Smooth muscle cell (in vitro differentiated cells): Measurements from ENCODE around the gene GPC1. TPM values are rescaled to one million over a fixed set of nuclear protein-coding genes. Genes with fewer than 3 reads are reported as not detected.

ENCODE experiments used
- DNase-seq: peaks from one replicate; lab custom pipeline; 2025; ENCODE audit not compliant: unreplicated experiment; lab: John Stamatoyannopoulos, UW
- H2AFZ ChIP-seq: fragments of 200-600 bp; sonication (generic); 2 replicates; pipeline ENCODE4 v1.6.0; 2016; ENCODE audit warnings: antibody characterized with exemption, low read depth, mild to moderate bottlenecking
- H3F3A ChIP-seq: fragments of 200-600 bp; sonication (generic); 2 replicates; pipeline ENCODE4 v1.6.0; 2017; ENCODE audit warnings: antibody characterized with exemption, low read depth
- H3K27ac ChIP-seq: fragments of 200-600 bp; sonication (generic); 2 replicates; pipeline ENCODE4 v1.5.1; 2016; ENCODE audit warnings: low read depth, mild to moderate bottlenecking
- H3K27me3 ChIP-seq: fragments of 200-600 bp; sonication (generic); 2 replicates; pipeline ENCODE4 v1.6.1; 2016; ENCODE audit warnings: low read depth, mild to moderate bottlenecking
- H3K36me3 ChIP-seq: fragments of 200-600 bp; sonication (generic); 2 replicates; pipeline ENCODE4 v1.5.1; 2016; ENCODE audit warnings: low read depth
- H3K4me1 ChIP-seq: fragments of 200-600 bp; sonication (generic); 2 replicates; pipeline ENCODE4 v1.5.1; 2016; ENCODE audit warnings: low read depth
- H3K4me2 ChIP-seq: fragments of 200-600 bp; sonication (generic); 2 replicates; pipeline ENCODE4 v1.6.0; 2016; ENCODE audit warnings: mild to moderate bottlenecking
- H3K4me3 ChIP-seq: fragments of 200-600 bp; sonication (generic); 2 replicates; pipeline ENCODE4 v1.5.1; 2016; ENCODE audit warnings: mild to moderate bottlenecking
- H3K79me2 ChIP-seq: fragments of 200-600 bp; sonication (generic); 2 replicates; pipeline ENCODE4 v1.6.0; 2016; ENCODE audit warnings: low read depth, mild to moderate bottlenecking
- H3K9ac ChIP-seq: fragments of 200-600 bp; sonication (generic); 2 replicates; pipeline ENCODE4 v1.6.0; 2016; ENCODE audit warnings: low read depth
- H3K9me3 ChIP-seq: fragments of 200-600 bp; sonication (generic); replicated peaks from 2 replicates; pipeline ENCODE4 v1.5.1; 2016; ENCODE audit warnings: low read depth
- H4K20me1 ChIP-seq: fragments of 200-600 bp; sonication (generic); 2 replicates; pipeline ENCODE4 v1.6.0; 2016; ENCODE audit warnings: low read depth
- WGBS: methylation state at CpG from one replicate; pipeline ENCODE4 v1.1.7; 2016; ENCODE audit warnings: low lambda C conversion rate; 5-methylcytosine and 5-hydroxymethylcytosine counted together
- polyA plus RNA-seq: library from polyadenylated mRNA; unstranded; fragments of >200 nt; fragmentation: Nextera tagmentation; extraction: Ambion mirVana; gene quantifications from 2 replicates; pipeline ENCODE4 v1.2.1, GENCODE V29; 2016
- total RNA-seq: library from RNA; depleted of rRNA; stranded (reverse); fragments of >200 nt; gene quantifications from 2 replicates; pipeline ENCODE4 v1.2.3, GENCODE V29; 2014
- TF ChIP-seq, protein P1 (sequence below): fragments of 200-600 bp; sonication (generic); IDR thresholded peaks from 2 replicates; pipeline ENCODE4 v1.5.1; 2017; ENCODE audit warnings: borderline replicate concordance, mild to moderate bottlenecking, antibody characterized with exemption; ENCODE audit not compliant: insufficient read depth, poor library complexity, severe bottlenecking

Gene GPC1
- total and polyA plus RNA-seq, 2 experiments from 2014 or later = 88.9 to 221 TPM

DNA sequence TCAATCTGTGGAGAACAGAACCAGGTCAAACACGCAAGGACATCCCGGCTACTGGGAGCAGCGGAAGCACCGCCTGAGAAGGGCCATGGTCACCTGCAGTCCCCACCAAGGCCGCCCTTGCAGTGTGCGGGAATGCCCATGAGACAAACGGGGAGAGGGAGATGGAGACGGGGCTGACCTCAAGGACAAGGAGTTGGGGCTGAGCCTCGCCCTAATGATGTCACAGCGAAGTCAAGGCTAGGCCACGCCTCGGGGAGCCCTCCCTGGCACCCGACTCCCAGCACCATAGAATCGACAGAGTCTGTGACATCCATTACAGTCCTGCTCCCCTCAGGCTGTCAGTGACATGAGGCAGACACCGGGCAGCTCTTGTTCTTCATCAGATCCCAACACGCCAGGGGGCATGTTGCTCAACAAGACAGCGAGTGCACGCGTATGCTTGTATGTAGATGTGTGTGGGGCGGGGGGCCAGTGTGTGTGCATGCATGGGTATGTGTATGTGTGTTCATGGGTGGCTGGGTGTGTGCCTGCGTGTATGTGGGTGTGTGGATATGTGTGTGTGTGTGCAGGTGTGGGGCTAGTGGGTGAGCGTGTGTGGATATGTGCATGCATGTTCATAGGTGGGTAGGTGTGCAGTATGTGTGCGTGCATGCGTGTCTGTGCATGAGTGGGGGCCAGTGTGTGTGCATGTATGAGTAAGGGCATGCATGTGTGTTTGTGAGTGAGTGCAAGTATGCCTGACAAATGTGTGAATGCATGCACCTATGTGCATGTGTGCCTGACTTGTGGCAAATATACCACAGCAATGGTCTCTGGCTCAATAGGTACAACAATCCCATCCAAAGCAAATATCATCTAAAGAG is 65.3 kb downstream of the GPC1 start:
- H3K4me2 ChIP-seq = no peak overlapping the region
- no peak overlapping the region for H2AFZ ChIP-seq
- H3K27ac ChIP-seq = no peak overlapping the region
- WGBS = 95% methylated on average over 24 of the region's 24 CpGs
- no peaks in the 10 kb centered on the region for H3K9me3 ChIP-seq
- H3K4me1 ChIP-seq = no peaks in the 10 kb centered on the region
- H4K20me1 ChIP-seq = no peaks in the 10 kb centered on the region
- no peak for DNase-seq
- no peaks in the 10 kb centered on the region for H3K36me3 ChIP-seq
- no peak overlapping the region for H3K9ac ChIP-seq
- H3F3A ChIP-seq = no peaks in the 10 kb centered on the region
- H3K27me3 ChIP-seq = no peaks in the 10 kb centered on the region
- TF ChIP-seq, protein P1, sequence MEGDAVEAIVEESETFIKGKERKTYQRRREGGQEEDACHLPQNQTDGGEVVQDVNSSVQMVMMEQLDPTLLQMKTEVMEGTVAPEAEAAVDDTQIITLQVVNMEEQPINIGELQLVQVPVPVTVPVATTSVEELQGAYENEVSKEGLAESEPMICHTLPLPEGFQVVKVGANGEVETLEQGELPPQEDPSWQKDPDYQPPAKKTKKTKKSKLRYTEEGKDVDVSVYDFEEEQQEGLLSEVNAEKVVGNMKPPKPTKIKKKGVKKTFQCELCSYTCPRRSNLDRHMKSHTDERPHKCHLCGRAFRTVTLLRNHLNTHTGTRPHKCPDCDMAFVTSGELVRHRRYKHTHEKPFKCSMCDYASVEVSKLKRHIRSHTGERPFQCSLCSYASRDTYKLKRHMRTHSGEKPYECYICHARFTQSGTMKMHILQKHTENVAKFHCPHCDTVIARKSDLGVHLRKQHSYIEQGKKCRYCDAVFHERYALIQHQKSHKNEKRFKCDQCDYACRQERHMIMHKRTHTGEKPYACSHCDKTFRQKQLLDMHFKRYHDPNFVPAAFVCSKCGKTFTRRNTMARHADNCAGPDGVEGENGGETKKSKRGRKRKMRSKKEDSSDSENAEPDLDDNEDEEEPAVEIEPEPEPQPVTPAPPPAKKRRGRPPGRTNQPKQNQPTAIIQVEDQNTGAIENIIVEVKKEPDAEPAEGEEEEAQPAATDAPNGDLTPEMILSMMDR = no peak
- H3K4me3 ChIP-seq = no peak overlapping the region
- no peaks in the 10 kb centered on the region for H3K79me2 ChIP-seq

DNA sequence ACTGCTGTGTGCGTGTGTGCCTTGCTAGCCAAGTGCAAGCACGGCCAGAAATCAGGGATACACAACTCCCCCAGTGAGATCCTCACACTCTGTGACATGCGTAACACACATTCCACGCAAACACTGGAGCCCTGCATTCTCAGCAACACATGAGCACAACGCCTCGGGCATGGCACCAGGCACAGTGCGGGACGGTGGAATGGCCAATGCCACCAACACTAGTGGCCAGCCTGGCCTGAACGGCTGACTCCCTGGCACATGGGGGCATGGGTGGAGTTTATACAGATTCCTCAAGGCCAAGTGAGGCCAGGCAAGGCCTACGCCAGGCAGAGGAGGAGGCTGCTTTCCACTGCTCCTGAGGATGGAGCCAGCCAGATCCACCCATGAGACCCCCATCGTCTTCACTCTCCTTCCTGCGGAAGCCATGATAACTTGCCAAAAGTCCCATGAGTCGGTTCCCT is 66.1 kb downstream of the GPC1 start:
- Histone ChIP-seq H3K9me3 (no peaks in the 10 kb centered on the region), H3K4me2 (no peak overlapping the region), H3F3A (no peaks in the 10 kb centered on the region), H3K27ac (no peak overlapping the region), H2AFZ (no peak overlapping the region), H3K36me3 (no peaks in the 10 kb centered on the region), H3K4me3 (no peak overlapping the region), H3K9ac (no peak overlapping the region), H3K79me2 (no peaks in the 10 kb centered on the region), H3K4me1 (no peaks in the 10 kb centered on the region), H4K20me1 (no peaks in the 10 kb centered on the region), H3K27me3 (no peaks in the 10 kb centered on the region)
- TF ChIP-seq, protein P1 = no peak
- no peak for DNase-seq
- 90% methylated on average over 13 of the region's 13 CpGs for WGBS

DNA sequence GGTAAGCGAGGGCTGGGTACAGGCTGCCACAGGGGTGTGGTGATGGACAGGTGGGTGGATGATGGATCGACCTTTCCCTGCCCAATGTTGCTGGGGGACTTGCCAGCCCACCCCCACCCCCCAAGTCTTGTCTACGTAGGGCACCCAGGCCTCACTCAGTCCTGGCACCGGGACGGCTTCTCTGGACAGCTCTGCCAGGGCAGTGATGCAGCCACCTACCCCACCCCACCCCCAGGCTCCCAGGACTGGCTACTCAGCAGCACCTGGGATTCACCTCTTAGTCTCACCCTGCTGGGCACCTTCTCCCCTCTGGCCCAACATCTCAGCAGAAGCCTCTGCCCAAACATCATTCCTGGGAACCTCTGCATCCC is 66.6 kb downstream of the GPC1 start:
- DNase-seq = no peak
- Histone ChIP-seq H3K9ac (no peak overlapping the region), H2AFZ (no peak overlapping the region), H3K27me3 (no peaks in the 10 kb centered on the region), H3K9me3 (no peaks in the 10 kb centered on the region), H4K20me1 (no peaks in the 10 kb centered on the region), H3K4me1 (no peaks in the 10 kb centered on the region), H3K4me3 (no peak overlapping the region), H3K27ac (no peak overlapping the region), H3F3A (no peaks in the 10 kb centered on the region), H3K4me2 (no peak overlapping the region), H3K36me3 (no peaks in the 10 kb centered on the region), H3K79me2 (no peaks in the 10 kb centered on the region)
- 94% methylated on average over 5 of the region's 5 CpGs for WGBS
- TF ChIP-seq, protein P1 = no peak
